GM23338 (cell line): Measurements from ENCODE around the gene FOXI2. TPM values are rescaled to one million over a fixed set of nuclear protein-coding genes. Genes with fewer than 3 reads are reported as not detected.

Experiments used
- ATAC-seq: fragments of 200-7000 bp; cut with Tn5 transposase; 3 replicates; pipeline ENCODE4 v1.9.1; 2020
- DNase-seq: peaks from one replicate; pipeline ENCODE4 v3.0.0-alpha.2; 2015; ENCODE audit warnings: low spot score
- H2AFZ ChIP-seq: fragments of 200-600 bp; sonication (generic); 2 replicates; pipeline ENCODE4 v1.8.0; 2016; ENCODE audit warnings: antibody characterized with exemption, mild to moderate bottlenecking, moderate library complexity
- H3F3A ChIP-seq: fragments of 200-600 bp; sonication (generic); replicated peaks from 2 replicates; pipeline ENCODE4 v1.8.0; 2017; ENCODE audit warnings: antibody characterized with exemption, mixed run types, low read depth
- H3K27ac ChIP-seq: fragments of 200-600 bp; sonication (generic); 2 replicates; pipeline ENCODE4 v1.6.1; 2016; ENCODE audit warnings: low read depth
- H3K27me3 ChIP-seq: fragments of 200-600 bp; sonication (generic); 2 replicates; pipeline ENCODE4 v1.8.0; 2016; ENCODE audit warnings: mild to moderate bottlenecking, mixed run types, moderate library complexity; ENCODE audit not compliant: insufficient read depth
- H3K36me3 ChIP-seq: fragments of 200-600 bp; sonication (generic); 2 replicates; pipeline ENCODE4 v1.8.0; 2016; ENCODE audit warnings: mild to moderate bottlenecking; ENCODE audit not compliant: insufficient read depth
- H3K4me1 ChIP-seq: fragments of 200-600 bp; sonication (generic); 2 replicates; pipeline ENCODE4 v1.8.0; 2016; ENCODE audit warnings: mild to moderate bottlenecking, moderate library complexity; ENCODE audit not compliant: insufficient read depth
- H3K4me2 ChIP-seq: fragments of 200-600 bp; sonication (generic); 2 replicates; pipeline ENCODE4 v1.7.1; 2017; ENCODE audit warnings: mixed run types
- H3K4me3 ChIP-seq: fragments of 200-600 bp; sonication (generic); 2 replicates; pipeline ENCODE4 v1.6.1; 2016; ENCODE audit warnings: mixed run types
- H3K79me2 ChIP-seq: fragments of 200-600 bp; sonication (generic); replicated peaks from 2 replicates; pipeline ENCODE4 v1.8.0; 2017; ENCODE audit warnings: mild to moderate bottlenecking; ENCODE audit not compliant: insufficient read depth
- H3K9me2 ChIP-seq: fragments of 200-600 bp; sonication (generic); 2 replicates; pipeline ENCODE4 v1.8.0; 2017; ENCODE audit not compliant: insufficient read depth
- H4K20me1 ChIP-seq: fragments of 200-600 bp; sonication (generic); replicated peaks from 2 replicates; pipeline ENCODE4 v1.8.0; 2017; ENCODE audit warnings: mild to moderate bottlenecking; ENCODE audit not compliant: insufficient read depth
- H3K27ac Mint-ChIP-seq: 2 replicates; pipeline ENCODE4 v1.8.0; 2020; ENCODE audit warnings: inconsistent platforms, mild to moderate bottlenecking, moderate library complexity, mixed read lengths
- H3K27me3 Mint-ChIP-seq: 3 replicates; pipeline ENCODE4 v1.8.0; 2022; ENCODE audit warnings: low read depth, mild to moderate bottlenecking, moderate library complexity, mixed read lengths, inconsistent platforms; ENCODE audit not compliant: insufficient read depth, poor library complexity
- H3K36me3 Mint-ChIP-seq: 3 replicates; pipeline ENCODE4 v1.8.0; 2021; ENCODE audit warnings: low read depth, mild to moderate bottlenecking, inconsistent platforms, moderate library complexity, mixed read lengths
- H3K4me1 Mint-ChIP-seq: 3 replicates; pipeline ENCODE4 v1.8.0; 2020; ENCODE audit warnings: mild to moderate bottlenecking, inconsistent platforms, mixed read lengths
- H3K4me3 Mint-ChIP-seq: 3 replicates; pipeline ENCODE4 v1.8.0; 2021; ENCODE audit warnings: moderate library complexity, mild to moderate bottlenecking, inconsistent platforms, mixed read lengths
- H3K9me3 Mint-ChIP-seq: 3 replicates; pipeline ENCODE4 v1.8.0; 2020; ENCODE audit warnings: moderate library complexity, mild to moderate bottlenecking, inconsistent platforms, mixed read lengths
- CREB1 ChIP-seq: fragments of 250-450 bp; sonication (Bioruptor Pico); IDR thresholded peaks from 2 replicates; pipeline ENCODE4 v1.5.0; 2020; ENCODE audit warnings: low read depth, mild to moderate bottlenecking, moderate library complexity
- CTCF ChIP-seq, 2 experiments: fragments of 200-600 bp in 1 of 2; sonication (generic) in 1 of 2; conservative IDR thresholded peaks; 2 replicates each; pipeline versions ENCODE4 v1.5.1 to v1.6.1; 2016 to 2017; ENCODE audit warnings: antibody characterized with exemption in 2 of 2, low read depth in 2 of 2, mild to moderate bottlenecking in 2 of 2, moderate library complexity in 1 of 2
- ETS1 ChIP-seq: IDR thresholded peaks from 2 replicates; pipeline ENCODE4 v1.6.1; 2016; ENCODE audit warnings: antibody characterized with exemption
- EZH2 ChIP-seq: fragments of 200-600 bp; sonication (generic); IDR thresholded peaks from one replicate; pipeline ENCODE4 v1.8.0; 2017; ENCODE audit warnings: antibody characterized with exemption, mild to moderate bottlenecking, low read depth; ENCODE audit not compliant: unreplicated experiment
- EZH2phosphoT487 ChIP-seq: fragments of 200-600 bp; sonication (generic); IDR thresholded peaks from one replicate; pipeline ENCODE4 v1.8.1; 2018; ENCODE audit warnings: antibody characterized with exemption; ENCODE audit not compliant: unreplicated experiment
- JUNB ChIP-seq: IDR thresholded peaks from one replicate; pipeline ENCODE4 v1.6.1; 2016; ENCODE audit warnings: antibody characterized with exemption; ENCODE audit not compliant: unreplicated experiment
- NANOG ChIP-seq: IDR thresholded peaks from 2 replicates; pipeline ENCODE4 v1.6.1; 2016; ENCODE audit warnings: antibody characterized with exemption, borderline replicate concordance
- POLR2AphosphoS5 ChIP-seq: IDR thresholded peaks from 2 replicates; pipeline ENCODE4 v1.6.1; 2016; ENCODE audit warnings: antibody characterized with exemption, low read depth
- REST ChIP-seq: IDR thresholded peaks from one replicate; pipeline ENCODE4 v1.6.1; 2018; ENCODE audit warnings: antibody characterized with exemption; ENCODE audit not compliant: unreplicated experiment
- STAT1 ChIP-seq: IDR thresholded peaks from one replicate; pipeline ENCODE4 v1.6.1; 2016; ENCODE audit warnings: antibody characterized with exemption; ENCODE audit not compliant: unreplicated experiment
- ZNF114 ChIP-seq: fragments of 250-450 bp; sonication (Bioruptor Pico); IDR thresholded peaks from 2 replicates; pipeline ENCODE4 v1.5.0; 2020; ENCODE audit warnings: mild to moderate bottlenecking, moderate library complexity
- ZNF331 ChIP-seq: fragments of 250-450 bp; sonication (Bioruptor Pico); IDR thresholded peaks from 2 replicates; pipeline ENCODE4 v1.5.0; 2020; ENCODE audit warnings: low read depth, mild to moderate bottlenecking, moderate library complexity
- ZNF462 ChIP-seq: fragments of 250-450 bp; sonication (Bioruptor Pico); IDR thresholded peaks from 2 replicates; pipeline ENCODE4 v1.5.0; 2020; ENCODE audit warnings: mild to moderate bottlenecking, moderate library complexity
- polyA plus RNA-seq: library from polyadenylated mRNA; unstranded; fragments of >200 nt; fragmentation: Nextera tagmentation; extraction: Ambion mirVana; gene quantifications from 2 replicates; pipeline ENCODE4 v1.2.1, GENCODE V29; 2016
- total RNA-seq: library from RNA; depleted of rRNA; stranded (reverse); fragments of >200 nt; shearing (Covaris generic); gene quantifications from 2 replicates; pipeline ENCODE4 v1.2.3, GENCODE V29; 2014

Gene FOXI2
- total and polyA plus RNA-seq, 2 experiments from 2014 or later, result 0.74 to 1.3 TPM

GRCh38 chr10:127740596-127740995, 3.6 kb downstream of the FOXI2 start:
- H3K9me2 ChIP-seq, result no peaks in the 10 kb centered on the region
- no peaks in the 10 kb centered on the region for H4K20me1 ChIP-seq
- H3K27me3 ChIP-seq, result peaks cover 43% of the 10 kb centered on the region
- no peaks in the 10 kb centered on the region for H3K79me2 ChIP-seq
- Mint-ChIP-seq H3K4me1 (peaks cover 8% of the 10 kb centered on the region; the same call in 2 of the 3 replicates), H3K27me3 (peaks cover 55% of the 10 kb centered on the region), H3K27ac (no peak overlapping the region), H3K4me3 (no peak overlapping the region), H3K9me3 (no peaks in the 10 kb centered on the region), H3K36me3 (no peaks in the 10 kb centered on the region)
- no peak overlapping the region for H3K4me3 ChIP-seq
- no peak overlapping the region for H3K4me2 ChIP-seq
- DNase-seq (no peak), ATAC-seq (no peak)
- no peak overlapping the region for H3K27ac ChIP-seq
- H3K4me1 ChIP-seq, result peaks cover 7% of the 10 kb centered on the region
- no peak for TF ChIP-seq NANOG
- TF ChIP-seq ETS1, result no peak
- no peak for TF ChIP-seq EZH2
- TF ChIP-seq ZNF462, result no peak
- no peak for TF ChIP-seq ZNF331 (CRISPR knock-in tag)
- TF ChIP-seq STAT1, result no peak
- no peak for TF ChIP-seq REST
- no peak for TF ChIP-seq CREB1
- TF ChIP-seq ZNF114 (CRISPR knock-in tag), result no peak
- TF ChIP-seq POLR2AphosphoS5, result no peak
- no peak for TF ChIP-seq JUNB
- no peak for TF ChIP-seq CTCF (conservative IDR thresholded peaks at IDR 0.05; ENCODE audit: low read depth in 2 of 2)
- TF ChIP-seq EZH2phosphoT487, result no peak
- 0 out of 2 replicates have a peak, but pooled peaks cover 2% of the 10 kb centered on the region for H3F3A ChIP-seq
- H3K36me3 ChIP-seq, result no peaks in the 10 kb centered on the region
- H2AFZ ChIP-seq, result no peak overlapping the region
